Measurements from ENCODE around the gene EIF2B2. TPM values are rescaled to one million over a fixed set of nuclear protein-coding genes. Genes with fewer than 3 reads are reported as not detected.
A peak's percentile ranks its signal among the peaks of the same experiment; 100 is the strongest.

EIF2B2 gene
- total and polyA plus RNA-seq, 4 donors, result 19.6 to 45.2 (median 35.0) TPM

GRCh38 chr14:74973905-74974363, 28.8 kb upstream of the EIF2B2 start:
- peaks cover 7 to 76% (median 18%) of the 10 kb centered on the region in 5 donors for H3K4me1 ChIP-seq (ENCODE audit: control insufficient read depth in 5 of 5, insufficient read depth in 5 of 5, low read length in 5 of 5)
- H3K27ac ChIP-seq (ENCODE audit: low read depth in 1 of 2, low read length in 1 of 2), result no peak overlapping the region

GRCh38 chr14:74974364-74975058, 28.2 kb upstream of the EIF2B2 start:
- DNase-seq, result peak in 2 of 3 donors; percentile 73 to 83
- Histone ChIP-seq H3K27ac (ENCODE audit: low read depth in 1 of 2, low read length in 1 of 2) (no peak overlapping the region), H3K27me3 (ENCODE audit: control insufficient read depth in 3 of 3, insufficient read depth in 3 of 3, low read length in 2 of 3) (no peaks in the 10 kb centered on the region), H3K4me1 (ENCODE audit: control insufficient read depth in 5 of 5, insufficient read depth in 5 of 5, low read length in 5 of 5) (peaks cover 7 to 75% (median 18%) of the 10 kb centered on the region in 5 donors), H3K4me3 (no peak overlapping the region), H3K9ac (ENCODE audit: insufficient read depth in 1 of 2, low read length in 2 of 2) (no peak overlapping the region), H3K36me3 (ENCODE audit: control insufficient read depth in 4 of 4, insufficient read depth in 4 of 4, low read length in 4 of 4) (no peaks in the 10 kb centered on the region), H3K9me3 (ENCODE audit: control insufficient read depth in 4 of 4, insufficient read depth in 3 of 4, low read length in 3 of 4) (no peaks in the 10 kb centered on the region)
- no peak for TF ChIP-seq CTCF (IDR thresholded peaks at IDR 0.05; ENCODE audit: control extremely low read depth, extremely low read depth)
- ATAC-seq (ENCODE audit: insufficient read depth, low FRiP score), result no peak
- WGBS, 2 donors, result 81 to 88% methylated on average over 13 to 15 of the region's 15 CpGs

More at GRCh38 chr14:74973905-74974363, 28.8 kb upstream of the EIF2B2 start:
- H3K27me3 ChIP-seq (ENCODE audit: control insufficient read depth in 3 of 3, insufficient read depth in 3 of 3, low read length in 2 of 3), result no peaks in the 10 kb centered on the region
- H3K9me3 ChIP-seq (ENCODE audit: control insufficient read depth in 4 of 4, insufficient read depth in 3 of 4, low read length in 3 of 4), result no peaks in the 10 kb centered on the region
- no peak overlapping the region for H3K4me3 ChIP-seq
- ATAC-seq (ENCODE audit: insufficient read depth, low FRiP score) (no peak), DNase-seq (no peak)
- TF ChIP-seq CTCF (IDR thresholded peaks at IDR 0.05; ENCODE audit: control extremely low read depth, extremely low read depth), result no peak
- H3K36me3 ChIP-seq (ENCODE audit: control insufficient read depth in 4 of 4, insufficient read depth in 4 of 4, low read length in 4 of 4), result no peaks in the 10 kb centered on the region
- 91 to 94% methylated on average over 5 of the region's 5 CpGs for WGBS, 2 donors
- no peak overlapping the region for H3K9ac ChIP-seq (ENCODE audit: insufficient read depth in 1 of 2, low read length in 2 of 2)

- WGBS, 2 donors, result 76 to 85% methylated on average over 12 of the region's 12 CpGs
- ATAC-seq (ENCODE audit: insufficient read depth, low FRiP score), result no peak
- no peaks in the 10 kb centered on the region for H3K36me3 ChIP-seq (ENCODE audit: control insufficient read depth in 4 of 4, insufficient read depth in 4 of 4, low read length in 4 of 4)
These were observed 27.5 kb upstream of the EIF2B2 start for GRCh38 chr14:74975059-74975810.

More at GRCh38 chr14:74975059-74975810, 27.5 kb upstream of the EIF2B2 start:
- Histone ChIP-seq H3K4me3 (no peak overlapping the region), H3K4me1 (ENCODE audit: control insufficient read depth in 5 of 5, insufficient read depth in 5 of 5, low read length in 5 of 5) (peaks cover 7 to 80% (median 20%) of the 10 kb centered on the region in 5 donors), H3K27ac (ENCODE audit: low read depth in 1 of 2, low read length in 1 of 2) (no peak overlapping the region), H3K9ac (ENCODE audit: insufficient read depth in 1 of 2, low read length in 2 of 2) (no peak overlapping the region), H3K27me3 (ENCODE audit: control insufficient read depth in 3 of 3, insufficient read depth in 3 of 3, low read length in 2 of 3) (no peaks in the 10 kb centered on the region), H3K9me3 (ENCODE audit: control insufficient read depth in 4 of 4, insufficient read depth in 3 of 4, low read length in 3 of 4) (no peaks in the 10 kb centered on the region)
- no peak for TF ChIP-seq CTCF (IDR thresholded peaks at IDR 0.05; ENCODE audit: control extremely low read depth, extremely low read depth)
- peak; percentile 96 to 98 (median 97) for DNase-seq

Data from lung (tissue), 12 donors.